ENCODE data around the gene TMEM132D. TPM values are rescaled to one million over a fixed set of nuclear protein-coding genes. Genes with fewer than 3 reads are reported as not detected.

Gene TMEM132D
- total and polyA plus RNA-seq, 4 donors, result 0.06 to 0.20 (median 0.13) TPM

GRCh38 chr12:129246630-129247029 lies 657.2 kb downstream of the TMEM132D start:
- no peak overlapping the region for H3K4me3 ChIP-seq
- H3K4me1 ChIP-seq (ENCODE audit: control insufficient read depth in 5 of 5, insufficient read depth in 5 of 5, low read length in 5 of 5), result no peaks in the 10 kb centered on the region
- ATAC-seq (ENCODE audit: insufficient read depth, low FRiP score) (no peak), DNase-seq (no peak)
- no peaks in the 10 kb centered on the region for H3K9me3 ChIP-seq (ENCODE audit: control insufficient read depth in 4 of 4, insufficient read depth in 3 of 4, low read length in 3 of 4)
- 81% methylated on average over 2 of the region's 2 CpGs for WGBS, 2 donors
- no peaks in the 10 kb centered on the region for H3K36me3 ChIP-seq (ENCODE audit: control insufficient read depth in 4 of 4, insufficient read depth in 4 of 4, low read length in 4 of 4)
- H3K9ac ChIP-seq (ENCODE audit: insufficient read depth in 1 of 2, low read length in 2 of 2), result no peak overlapping the region
- TF ChIP-seq CTCF (IDR thresholded peaks at IDR 0.05; ENCODE audit: control extremely low read depth, extremely low read depth), result no peak
- H3K27ac ChIP-seq (ENCODE audit: low read depth in 1 of 2, low read length in 1 of 2), result no peak overlapping the region
- H3K27me3 ChIP-seq (ENCODE audit: control insufficient read depth in 3 of 3, insufficient read depth in 3 of 3, low read length in 2 of 3), result no peaks in the 10 kb centered on the region

- Histone ChIP-seq H3K36me3 (ENCODE audit: control insufficient read depth in 4 of 4, insufficient read depth in 4 of 4, low read length in 4 of 4) (no peaks in the 10 kb centered on the region), H3K4me1 (ENCODE audit: control insufficient read depth in 5 of 5, insufficient read depth in 5 of 5, low read length in 5 of 5) (no peaks in the 10 kb centered on the region), H3K27ac (ENCODE audit: low read depth in 1 of 2, low read length in 1 of 2) (no peak overlapping the region), H3K27me3 (ENCODE audit: control insufficient read depth in 3 of 3, insufficient read depth in 3 of 3, low read length in 2 of 3) (no peaks in the 10 kb centered on the region), H3K4me3 (no peak overlapping the region), H3K9me3 (ENCODE audit: control insufficient read depth in 4 of 4, insufficient read depth in 3 of 4, low read length in 3 of 4) (no peaks in the 10 kb centered on the region), H3K9ac (ENCODE audit: insufficient read depth in 1 of 2, low read length in 2 of 2) (no peak overlapping the region)
- 80 to 89% methylated on average over 9 of the region's 9 CpGs for WGBS, 2 donors
- no peak for TF ChIP-seq CTCF (IDR thresholded peaks at IDR 0.05; ENCODE audit: control extremely low read depth, extremely low read depth)
- DNase-seq, result no peak
- ATAC-seq (ENCODE audit: insufficient read depth, low FRiP score), result no peak
Measured at GRCh38 chr12:129245769-129246168, 658.1 kb downstream of the TMEM132D start.

GRCh38 chr12:129241852-129242251 lies 662.0 kb downstream of the TMEM132D start:
- no peak for TF ChIP-seq CTCF (IDR thresholded peaks at IDR 0.05; ENCODE audit: control extremely low read depth, extremely low read depth)
- Histone ChIP-seq H3K9ac (ENCODE audit: insufficient read depth in 1 of 2, low read length in 2 of 2) (no peak overlapping the region), H3K36me3 (ENCODE audit: control insufficient read depth in 4 of 4, insufficient read depth in 4 of 4, low read length in 4 of 4) (no peaks in the 10 kb centered on the region), H3K27me3 (ENCODE audit: control insufficient read depth in 3 of 3, insufficient read depth in 3 of 3, low read length in 2 of 3) (no peaks in the 10 kb centered on the region), H3K27ac (ENCODE audit: low read depth in 1 of 2, low read length in 1 of 2) (no peak overlapping the region), H3K4me1 (ENCODE audit: control insufficient read depth in 5 of 5, insufficient read depth in 5 of 5, low read length in 5 of 5) (no peaks in the 10 kb centered on the region), H3K4me3 (no peak overlapping the region), H3K9me3 (ENCODE audit: control insufficient read depth in 4 of 4, insufficient read depth in 3 of 4, low read length in 3 of 4) (no peaks in the 10 kb centered on the region)
- no peak for ATAC-seq (ENCODE audit: insufficient read depth, low FRiP score)
- WGBS, 2 donors, result 41 to 76% methylated on average over 1 of the region's 1 CpG
- DNase-seq, result no peak

- Histone ChIP-seq H3K4me1 (ENCODE audit: control insufficient read depth in 5 of 5, insufficient read depth in 5 of 5, low read length in 5 of 5) (no peaks in the 10 kb centered on the region), H3K27ac (ENCODE audit: low read depth in 1 of 2, low read length in 1 of 2) (no peak overlapping the region), H3K9ac (ENCODE audit: insufficient read depth in 1 of 2, low read length in 2 of 2) (no peak overlapping the region), H3K4me3 (no peak overlapping the region), H3K27me3 (ENCODE audit: control insufficient read depth in 3 of 3, insufficient read depth in 3 of 3, low read length in 2 of 3) (no peaks in the 10 kb centered on the region), H3K36me3 (ENCODE audit: control insufficient read depth in 4 of 4, insufficient read depth in 4 of 4, low read length in 4 of 4) (no peaks in the 10 kb centered on the region), H3K9me3 (ENCODE audit: control insufficient read depth in 4 of 4, insufficient read depth in 3 of 4, low read length in 3 of 4) (no peaks in the 10 kb centered on the region)
- TF ChIP-seq CTCF (IDR thresholded peaks at IDR 0.05; ENCODE audit: control extremely low read depth, extremely low read depth), result no peak
- WGBS, 2 donors, result 82 to 87% methylated on average over 5 of the region's 5 CpGs
- ATAC-seq (ENCODE audit: insufficient read depth, low FRiP score) (no peak), DNase-seq (no peak)
Measured at GRCh38 chr12:129237881-129238280, 665.9 kb downstream of the TMEM132D start.
